GM12878 (cell line): ENCODE measurements around the gene SNURF. TPM values are rescaled to one million over a fixed set of nuclear protein-coding genes. Genes with fewer than 3 reads are reported as not detected.

Experiments used
- ATAC-seq: fragments of 200-7000 bp; cut with Tn5 transposase; 3 replicates; pipeline ENCODE4 v1.9.1; 2020; ENCODE audit warnings: mild to moderate bottlenecking, moderate library complexity
- BruUV-seq: library from RNA; stranded (reverse); fragments of 400-500 nt; replicated peaks from 2 replicates; lab custom pipeline; 2021; lab: Mats Ljungman, UMichigan
- CTCF ChIA-PET: fragments of 300-600 bp; sonication (Branson Sonifier 250); formaldehyde crosslinking; extraction: SDS; loops from one replicate; lab custom pipeline; 2021; ENCODE audit warnings: inconsistent platforms; lab: Yijun Ruan, JAX
- POLR2A ChIA-PET: fragments of 350-600 bp; formaldehyde crosslinking; extraction: SDS; loops from one replicate; lab custom pipeline; 2021; ENCODE audit warnings: inconsistent platforms; lab: Charles Lee
- RAD21 ChIA-PET: fragments of 300-600 bp; sonication (Branson Sonifier 250); formaldehyde crosslinking; loops from one replicate; lab custom pipeline; 2023; ENCODE audit warnings: antibody characterized with exemption; ENCODE audit not compliant: unreplicated experiment; lab: Charles Lee
- SMC1A ChIA-PET: fragments of 300-600 bp; sonication (Branson Sonifier 250); formaldehyde crosslinking; loops from one replicate; lab custom pipeline; 2023; ENCODE audit not compliant: unreplicated experiment, uncharacterized antibody; lab: Charles Lee
- DNase-seq: peaks from one replicate; pipeline ENCODE4 v3.0.0-alpha.2; 2011; ENCODE audit warnings: low read depth, low spot score
- FAIRE-seq: peaks from 3 replicates; lab custom pipeline; 2011; peaks lifted over from hg19 to GRCh38; lab: Jason Lieb, UNC
- H2AFZ ChIP-seq: 2 replicates; pipeline ENCODE4 v1.6.0; 2011; ENCODE audit warnings: low read depth, low read length, control low read depth; ENCODE audit not compliant: control insufficient read depth
- H3K27ac ChIP-seq: 2 replicates; pipeline ENCODE4 v1.5.1; 2011; ENCODE audit warnings: control low read depth; ENCODE audit not compliant: control insufficient read depth, insufficient read depth
- H3K27me3 ChIP-seq, 2 experiments: replicated peaks in 1 of 2; 2 replicates each; pipeline versions ENCODE4 v1.6.0 to v1.6.1; 2011; ENCODE audit warnings: low read length in 1 of 2; ENCODE audit not compliant: control insufficient read depth in 2 of 2, insufficient read depth in 2 of 2
- H3K36me3 ChIP-seq, 2 experiments: 2 replicates each; pipeline ENCODE4 v1.5.1; 2011; ENCODE audit warnings: low read length in 1 of 2; ENCODE audit not compliant: control insufficient read depth in 2 of 2, insufficient read depth in 2 of 2
- H3K4me1 ChIP-seq: 2 replicates; pipeline ENCODE4 v1.6.1; 2011; ENCODE audit warnings: mild to moderate bottlenecking, low read length, moderate library complexity, mixed read lengths; ENCODE audit not compliant: control insufficient read depth, insufficient read depth
- H3K4me2 ChIP-seq: 2 replicates; pipeline ENCODE4 v1.6.0; 2011; ENCODE audit warnings: control low read depth; ENCODE audit not compliant: control insufficient read depth, insufficient read depth
- H3K4me3 ChIP-seq: fragments of 200-600 bp; sonication (generic); 2 replicates; pipeline ENCODE4 v1.5.1; 2016
- H3K79me2 ChIP-seq: 2 replicates; pipeline ENCODE4 v1.6.0; 2011; ENCODE audit warnings: low read length; ENCODE audit not compliant: control insufficient read depth, insufficient read depth
- H3K9ac ChIP-seq: 2 replicates; pipeline ENCODE4 v1.8.0; 2011; ENCODE audit warnings: low read length, control low read depth, mixed read lengths; ENCODE audit not compliant: control insufficient read depth, insufficient read depth
- H3K9me3 ChIP-seq: replicated peaks from 3 replicates; pipeline ENCODE4 v1.5.1; 2011; ENCODE audit warnings: mild to moderate bottlenecking, low read length; ENCODE audit not compliant: control insufficient read depth, insufficient read depth
- H4K20me1 ChIP-seq: 2 replicates; pipeline ENCODE4 v1.6.0; 2011; ENCODE audit not compliant: control insufficient read depth, insufficient read depth
- BCL11A ChIP-seq: IDR thresholded peaks from 2 replicates; pipeline ENCODE4 v1.6.1; 2011; ENCODE audit warnings: low read depth, low read length
- BMI1 ChIP-seq: fragments of 450-650 bp; IDR thresholded peaks from 2 replicates; pipeline ENCODE4 v1.6.1; 2016; ENCODE audit warnings: mild to moderate bottlenecking, moderate library complexity, borderline replicate concordance
- CHD2 ChIP-seq: IDR thresholded peaks from 2 replicates; pipeline ENCODE4 v1.6.1; 2011; ENCODE audit warnings: low read depth, low read length, improper control_type of control experiment, borderline replicate concordance
- GATAD2B ChIP-seq: fragments of 450-650 bp; conservative IDR thresholded peaks from 2 replicates; pipeline ENCODE4 v1.6.1; 2017; ENCODE audit warnings: low read depth, mild to moderate bottlenecking, moderate library complexity
- HCFC1 ChIP-seq: fragments of 150-350 bp; IDR thresholded peaks from 2 replicates; pipeline ENCODE4 v1.6.1; 2014; ENCODE audit warnings: low read length
- KLF5 ChIP-seq: fragments of 450-650 bp; IDR thresholded peaks from 2 replicates; pipeline ENCODE4 v1.6.1; 2014; ENCODE audit warnings: mild to moderate bottlenecking; ENCODE audit not compliant: partially characterized antibody
- MAX ChIP-seq: IDR thresholded peaks from 2 replicates; pipeline ENCODE4 v1.6.1; 2012; ENCODE audit warnings: low read depth, low read length, improper control_type of control experiment
- MXI1 ChIP-seq: fragments of 150-350 bp; IDR thresholded peaks from 2 replicates; pipeline ENCODE4 v1.6.1; 2011; ENCODE audit warnings: low read depth, mild to moderate bottlenecking, inconsistent platforms, low read length, improper control_type of control experiment
- NFIC ChIP-seq: IDR thresholded peaks from 2 replicates; pipeline ENCODE4 v1.6.1; 2012; ENCODE audit warnings: low read depth, mild to moderate bottlenecking, inconsistent platforms, low read length, moderate library complexity
- NRF1 ChIP-seq: conservative IDR thresholded peaks from 2 replicates; pipeline ENCODE4 v1.6.1; 2011; ENCODE audit warnings: mild to moderate bottlenecking, low read depth, low read length, improper control_type of control experiment
- PKNOX1 ChIP-seq: fragments of 450-650 bp; IDR thresholded peaks from 2 replicates; pipeline ENCODE4 v1.6.1; 2016; ENCODE audit warnings: mild to moderate bottlenecking
- POLR2AphosphoS5 ChIP-seq: IDR thresholded peaks from 2 replicates; pipeline ENCODE4 v1.6.1; 2011; ENCODE audit warnings: mild to moderate bottlenecking, low read length, inconsistent platforms
- RB1 ChIP-seq: fragments of 450-650 bp; formaldehyde crosslinking; IDR thresholded peaks from 2 replicates; pipeline ENCODE4 v1.6.1; 2017; ENCODE audit warnings: mild to moderate bottlenecking, borderline replicate concordance
- SMC3 ChIP-seq: IDR thresholded peaks from 2 replicates; pipeline ENCODE4 v1.6.1; 2011; ENCODE audit warnings: low read length, improper control_type of control experiment, borderline replicate concordance
- ZBTB11 ChIP-seq: fragments of 450-650 bp; formaldehyde crosslinking; IDR thresholded peaks from 2 replicates; pipeline ENCODE4 v1.5.0; 2022; ENCODE audit warnings: mild to moderate bottlenecking, missing genetic modification characterization
- WGBS: methylation state at CpG from one replicate; pipeline ENCODE4 v1.1.6; 2016; ENCODE audit warnings: low lambda C conversion rate; ENCODE audit not compliant: insufficient replicate concordance, insufficient coverage; ENCODE audit errors: missing lambda C conversion rate; 5-methylcytosine and 5-hydroxymethylcytosine counted together
- in situ Hi-C: fragments of 300-500 bp; cut with MboI; formaldehyde crosslinking; loops from 9 replicates; pipeline ENCODE4 v1.14.3; 2018; ENCODE audit warnings: mixed read lengths
- intact Hi-C: fragments of 100-400 bp; cut with micrococcal nuclease; formaldehyde crosslinking; loops from one replicate; pipeline ENCODE4 v1.14.2; 2022; ENCODE audit not compliant: unreplicated experiment
- polyA plus RNA-seq, 11 experiments: library from polyadenylated mRNA; depleted of rRNA in 4 of 11; unstranded in 6 of 11; stranded (reverse) in 5 of 11; fragments of >200 nt; fragmentation: Nextera tagmentation in 4 of 11; fragmentation: Illumina TruSeq in 1 of 11; extraction: Ambion mirVana in 4 of 11; extraction: Trizol in 1 of 11; gene quantifications; 1 replicate in 1 of 11; 2 replicates in 10 of 11; pipeline versions ENCODE4 v1.2.1 to v1.2.3, GENCODE V29; 2011 to 2016; ENCODE audit warnings: inconsistent platforms in 2 of 11, missing spikeins in 2 of 11, low read depth in 1 of 11
- total RNA-seq, 4 experiments: library from RNA; depleted of rRNA in 3 of 4; stranded (reverse); fragments of >200 nt in 3 of 4; fragmentation: Illumina TruSeq in 1 of 4; extraction: Trizol in 1 of 4; gene quantifications; 2 replicates each; pipeline versions ENCODE4 v1.2.1 to v1.2.3, GENCODE V29; 2013 to 2021
- TF ChIP-seq, protein P1 (sequence below): IDR thresholded peaks from 2 replicates; pipeline ENCODE4 v1.6.1; 2011; ENCODE audit warnings: low read depth, low read length, improper control_type of control experiment, borderline replicate concordance
- TF ChIP-seq, protein P2 (sequence below): IDR thresholded peaks from 2 replicates; pipeline ENCODE4 v1.6.1; 2011; ENCODE audit warnings: borderline replicate concordance, low read depth, mild to moderate bottlenecking, moderate library complexity, mixed read lengths, low read length; ENCODE audit not compliant: insufficient read depth; ENCODE audit errors: extremely low read length

Gene SNURF
- total and polyA plus RNA-seq, 10 of the 15 experiments (the other 5 are each of a cell fraction or from before 2014, with no cell fraction given), result 2.6 to 25.4 (median 8.9) TPM

DNA sequence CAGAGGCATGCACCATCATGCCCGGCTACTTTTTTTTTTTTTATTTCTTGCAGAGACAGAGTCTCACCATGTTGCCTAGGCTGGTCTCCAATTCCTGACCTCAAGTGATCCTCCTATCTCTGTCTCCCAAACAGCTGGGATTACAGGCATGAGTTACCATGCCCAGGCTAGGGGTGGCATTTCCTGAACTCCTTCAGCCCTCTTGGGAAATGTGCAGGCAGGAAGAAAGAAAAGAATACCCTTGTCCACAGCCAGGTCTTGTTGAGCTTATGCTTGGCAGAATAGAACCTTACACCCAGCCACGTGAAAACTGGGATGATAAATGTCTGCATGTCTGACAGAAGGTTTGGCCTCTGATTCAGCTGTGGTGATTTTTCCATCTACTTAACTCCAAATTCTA, 30.2 kb upstream of the SNURF start:
- Histone ChIP-seq H3K4me3 (no peak overlapping the region), H3K79me2 (no peaks in the 10 kb centered on the region), H3K9me3 (no peaks in the 10 kb centered on the region; the same call in 2 of the 3 replicates), H3K4me1 (no peaks in the 10 kb centered on the region), H3K27ac (no peak overlapping the region), H2AFZ (no peak overlapping the region), H3K4me2 (no peak overlapping the region), H3K9ac (no peak overlapping the region), H4K20me1 (no peaks in the 10 kb centered on the region), H3K36me3 (no peaks in the 10 kb centered on the region), H3K27me3 (no peaks in the 10 kb centered on the region)
- intact Hi-C loops (no loop called here), in situ Hi-C loops (no loop called here)
- WGBS, result 0% methylated on average over 1 of the region's 2 CpGs
- no peak for DNase-seq
- FAIRE-seq, result no peak
- SMC1A ChIA-PET, result interaction anchor here (0.5 kb wide), 1 partner anchor 21 kb away, joined by 3 read pairs; no protein-coding TSS in a partner anchor
- CTCF ChIA-PET, result no interaction called here
- BruUV-seq, result no TSS peak
- RAD21 ChIA-PET, result no interaction called here
- ATAC-seq, result no peak
- POLR2A ChIA-PET, result no interaction called here
- no peak for TF ChIP-seq BMI1
- TF ChIP-seq, protein P1, sequence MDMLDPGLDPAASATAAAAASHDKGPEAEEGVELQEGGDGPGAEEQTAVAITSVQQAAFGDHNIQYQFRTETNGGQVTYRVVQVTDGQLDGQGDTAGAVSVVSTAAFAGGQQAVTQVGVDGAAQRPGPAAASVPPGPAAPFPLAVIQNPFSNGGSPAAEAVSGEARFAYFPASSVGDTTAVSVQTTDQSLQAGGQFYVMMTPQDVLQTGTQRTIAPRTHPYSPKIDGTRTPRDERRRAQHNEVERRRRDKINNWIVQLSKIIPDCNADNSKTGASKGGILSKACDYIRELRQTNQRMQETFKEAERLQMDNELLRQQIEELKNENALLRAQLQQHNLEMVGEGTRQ, result no peak
- no peak for TF ChIP-seq MAX
- no peak for TF ChIP-seq CHD2
- TF ChIP-seq, protein P2, sequence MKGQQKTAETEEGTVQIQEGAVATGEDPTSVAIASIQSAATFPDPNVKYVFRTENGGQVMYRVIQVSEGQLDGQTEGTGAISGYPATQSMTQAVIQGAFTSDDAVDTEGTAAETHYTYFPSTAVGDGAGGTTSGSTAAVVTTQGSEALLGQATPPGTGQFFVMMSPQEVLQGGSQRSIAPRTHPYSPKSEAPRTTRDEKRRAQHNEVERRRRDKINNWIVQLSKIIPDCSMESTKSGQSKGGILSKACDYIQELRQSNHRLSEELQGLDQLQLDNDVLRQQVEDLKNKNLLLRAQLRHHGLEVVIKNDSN, result no peak
- no peak for TF ChIP-seq KLF5
- no peak for TF ChIP-seq MXI1
- TF ChIP-seq ZBTB11 (CRISPR knock-in tag), result no peak
- TF ChIP-seq PKNOX1, result no peak
- TF ChIP-seq NFIC, result no peak
- TF ChIP-seq NRF1, result no peak
- no peak for TF ChIP-seq RB1
- TF ChIP-seq GATAD2B, result no peak
- TF ChIP-seq SMC3, result no peak
- TF ChIP-seq HCFC1, result no peak
- no peak for TF ChIP-seq BCL11A
- no peak for TF ChIP-seq POLR2AphosphoS5
